Endothelial cell of umbilical vein (primary cell): Measurements from ENCODE around the gene C15orf40. TPM values are rescaled to one million over a fixed set of nuclear protein-coding genes. Genes with fewer than 3 reads are reported as not detected.

ENCODE experiments used
- BruUV-seq: library from RNA; stranded (reverse); fragments of 400-500 nt; replicated peaks from 2 replicates; lab custom pipeline; 2021; lab: Mats Ljungman, UMichigan
- CTCF ChIA-PET: fragments of 300-600, 350-600 bp; sonication (Branson Sonifier 250); formaldehyde crosslinking; loops from one replicate; lab custom pipeline; 2021; ENCODE audit warnings: antibody characterized with exemption, inconsistent platforms; lab: Charles Lee
- POLR2A ChIA-PET: fragments of 300-600, 350-600 bp; sonication (Branson Sonifier 250); formaldehyde crosslinking; loops from one replicate; lab custom pipeline; 2021; ENCODE audit warnings: antibody characterized with exemption, inconsistent platforms; lab: Charles Lee
- DNase-seq: peaks from one replicate; pipeline ENCODE4 v3.0.0-alpha.2; 2011; ENCODE audit warnings: low read depth, low spot score
- FAIRE-seq: peaks from 2 replicates; lab custom pipeline; 2011; peaks lifted over from hg19 to GRCh38; lab: Jason Lieb, UNC
- H2AFZ ChIP-seq: 2 replicates; pipeline ENCODE4 v1.6.0; 2012; ENCODE audit warnings: low read depth, low read length, control low read depth, inconsistent platforms
- H3K27ac ChIP-seq: 2 replicates; pipeline ENCODE4 v1.5.1; 2011; ENCODE audit warnings: low read depth, mild to moderate bottlenecking, control low read depth, low read length, moderate library complexity; ENCODE audit not compliant: insufficient read depth
- H3K27me3 ChIP-seq, 2 experiments: 2 replicates each; pipeline versions ENCODE4 v1.6.0 to v1.6.1; 2011; ENCODE audit warnings: low read length in 2 of 2, mixed read lengths in 1 of 2; ENCODE audit not compliant: control insufficient read depth in 2 of 2, insufficient read depth in 2 of 2
- H3K36me3 ChIP-seq, 2 experiments: 2 replicates in 1 of 2; 3 replicates in 1 of 2; pipeline ENCODE4 v1.5.1; 2011; ENCODE audit warnings: low read length in 2 of 2, mild to moderate bottlenecking in 1 of 2, moderate library complexity in 1 of 2; ENCODE audit not compliant: control insufficient read depth in 2 of 2, insufficient read depth in 2 of 2; ENCODE audit errors: extremely low read depth in 1 of 2
- H3K4me1 ChIP-seq: 3 replicates; pipeline ENCODE4 v1.5.1; 2011; ENCODE audit warnings: mild to moderate bottlenecking, low read length; ENCODE audit not compliant: control insufficient read depth, insufficient read depth; ENCODE audit errors: extremely low read depth
- H3K4me2 ChIP-seq: 2 replicates; pipeline ENCODE4 v1.6.1; 2011; ENCODE audit warnings: low read length, control low read depth, mixed read lengths; ENCODE audit not compliant: insufficient read depth
- H3K4me3 ChIP-seq, 3 experiments: fragments of 200-600 bp in 1 of 3; sonication (generic), shearing (Covaris generic) in 1 of 3; replicated peaks in 1 of 3; 2 replicates each; pipeline ENCODE4 v1.5.1; 2011 to 2016; ENCODE audit warnings: control low read depth in 3 of 3, low read length in 3 of 3, mild to moderate bottlenecking in 2 of 3, inconsistent platforms in 1 of 3, low read depth in 1 of 3, moderate library complexity in 1 of 3; ENCODE audit not compliant: insufficient read depth in 1 of 3
- H3K79me2 ChIP-seq: 2 replicates; pipeline ENCODE4 v1.6.0; 2012; ENCODE audit warnings: low read length, inconsistent platforms; ENCODE audit not compliant: control insufficient read depth, insufficient read depth
- H3K9ac ChIP-seq: replicated peaks from 2 replicates; pipeline ENCODE3; 2011; ENCODE audit warnings: low read length, control low read depth; ENCODE audit not compliant: insufficient read depth; ENCODE audit errors: extremely low read depth
- H3K9me1 ChIP-seq: replicated peaks from 3 replicates; pipeline ENCODE4 v1.6.0; 2011; ENCODE audit warnings: mild to moderate bottlenecking, low read length; ENCODE audit not compliant: control insufficient read depth, insufficient read depth; ENCODE audit errors: extremely low read depth
- H3K9me3 ChIP-seq: replicated peaks from 2 replicates; pipeline ENCODE4 v1.5.1; 2012; ENCODE audit warnings: low read length, inconsistent platforms; ENCODE audit not compliant: control insufficient read depth, insufficient read depth
- H4K20me1 ChIP-seq: replicated peaks from 2 replicates; pipeline ENCODE3; 2011; ENCODE audit warnings: mild to moderate bottlenecking, low read length; ENCODE audit not compliant: control insufficient read depth, insufficient read depth; ENCODE audit errors: extremely low read depth
- CTCF ChIP-seq, 2 donors: IDR thresholded peaks; 1 replicate in 1 of 2; 2 replicates in 1 of 2; pipeline ENCODE4 v1.5.1; 2011; ENCODE audit warnings: low read length in 2 of 2, mild to moderate bottlenecking in 2 of 2, moderate library complexity in 2 of 2, control low read depth in 1 of 2, inconsistent platforms in 1 of 2, low read depth in 1 of 2; ENCODE audit not compliant: insufficient read depth in 1 of 2; ENCODE audit errors: extremely low read depth in 1 of 2
- EZH2 ChIP-seq: IDR thresholded peaks from 2 replicates; pipeline ENCODE4 v1.6.1; 2012; ENCODE audit warnings: borderline replicate concordance, low read depth, mild to moderate bottlenecking, moderate library complexity, low read length, inconsistent platforms; ENCODE audit not compliant: severe bottlenecking
- FOS ChIP-seq: IDR thresholded peaks from 2 replicates; pipeline ENCODE4 v1.6.1; 2011; ENCODE audit warnings: mild to moderate bottlenecking, low read length, moderate library complexity, borderline replicate concordance; ENCODE audit not compliant: insufficient read depth
- GATA2 ChIP-seq: IDR thresholded peaks from 2 replicates; pipeline ENCODE4 v1.7.0; 2011; ENCODE audit warnings: low read depth, mild to moderate bottlenecking, moderate library complexity, mixed read lengths, low read length; ENCODE audit not compliant: insufficient read length, insufficient read depth
- JUN ChIP-seq: IDR thresholded peaks from 2 replicates; pipeline ENCODE4 v1.6.1; 2011; ENCODE audit warnings: borderline replicate concordance, low read depth; ENCODE audit not compliant: insufficient read length, insufficient read depth
- MAX ChIP-seq: IDR thresholded peaks from 2 replicates; pipeline ENCODE4 v1.6.1; 2011; ENCODE audit not compliant: insufficient read depth, insufficient read length
- POLR2A ChIP-seq: IDR thresholded peaks from 2 replicates; pipeline ENCODE4 v1.6.1; 2012; ENCODE audit warnings: low read depth, mild to moderate bottlenecking, control low read depth, low read length
- POLR2AphosphoS5 ChIP-seq: IDR thresholded peaks from 2 replicates; pipeline ENCODE4 v1.6.1; 2012; ENCODE audit warnings: low read depth, mild to moderate bottlenecking, control low read depth, low read length, moderate library complexity; ENCODE audit not compliant: insufficient read depth
- dilution Hi-C: fragments of 300-500 bp; cut with MboI; formaldehyde crosslinking; loops from one replicate; pipeline ENCODE4 v1.15.0; 2019; ENCODE audit warnings: low sequenced_read_pairs; ENCODE audit not compliant: extremely low pct_ligation_motif_present
- intact Hi-C: fragments of 100-400 bp; cut with micrococcal nuclease; formaldehyde crosslinking; loops from one replicate; pipeline ENCODE4 v1.10.0; 2022
- polyA plus RNA-seq, 4 experiments: library from polyadenylated mRNA; depleted of rRNA in 3 of 4; stranded (reverse) in 3 of 4; unstranded in 1 of 4; fragments of >200 nt; gene quantifications; 2 replicates each; pipeline versions ENCODE4 v1.2.1 to v1.2.3, GENCODE V29; 2011 to 2012; ENCODE audit warnings: missing spikeins in 1 of 4
- total RNA-seq: library from RNA; stranded (reverse); gene quantifications from 2 replicates; pipeline ENCODE4 v1.2.3, GENCODE V29; 2021

The C15orf40 gene
- total and polyA plus RNA-seq, 2 donors (not counting 3 experiments of a cell fraction or from before 2014, with no cell fraction given) = 15.4 to 27.9 TPM

- Histone ChIP-seq H3K36me3 (no peaks in the 10 kb centered on the region), H3K4me1 (no peaks in the 10 kb centered on the region), H3K9ac (no peak overlapping the region), H4K20me1 (no peaks in the 10 kb centered on the region), H3K4me3 (no peak overlapping the region), H3K27ac (no peak overlapping the region), H3K79me2 (no peaks in the 10 kb centered on the region), H3K27me3 (peaks cover 0 to 1% of the 10 kb centered on the region in 2 experiments), H3K4me2 (no peak overlapping the region), H3K9me3 (no peaks in the 10 kb centered on the region), H2AFZ (no peak overlapping the region), H3K9me1 (no peaks in the 10 kb centered on the region)
- dilution Hi-C loops = no loop called here
- ChIA-PET POLR2A (no interaction called here), CTCF (no interaction called here)
- no TSS peak for BruUV-seq
- intact Hi-C loops = no loop called here
- TF ChIP-seq FOS (no peak), GATA2 (no peak), POLR2AphosphoS5 (no peak), MAX (no peak), CTCF (IDR thresholded peaks at IDR 0.05; ENCODE audit: extremely low read depth in 1 of 2, insufficient read depth in 1 of 2, low read depth in 1 of 2, low read length in 2 of 2) (no peak), POLR2A (no peak), JUN (no peak), EZH2 (no peak)
- no peak for DNase-seq
- no peak for FAIRE-seq
Measured at GRCh38 chr15:82963471-82964341, 47.7 kb downstream of the C15orf40 start.
